IPS DF 19.7 (cell line): Measurements from ENCODE around the gene LYSET.
"Not testable (repeated sequence)": the region's sequence is repeated elsewhere in the genome, so short reads cannot be mapped to it uniquely, and the experiment has no call there.

Source experiments
- DNase-seq: peaks from one replicate; pipeline ENCODE4 v3.0.0-alpha.2; 2013; ENCODE audit warnings: low read depth, low spot score

Gene LYSET, protein sequence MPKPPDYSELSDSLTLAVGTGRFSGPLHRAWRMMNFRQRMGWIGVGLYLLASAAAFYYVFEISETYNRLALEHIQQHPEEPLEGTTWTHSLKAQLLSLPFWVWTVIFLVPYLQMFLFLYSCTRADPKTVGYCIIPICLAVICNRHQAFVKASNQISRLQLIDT

DNA sequence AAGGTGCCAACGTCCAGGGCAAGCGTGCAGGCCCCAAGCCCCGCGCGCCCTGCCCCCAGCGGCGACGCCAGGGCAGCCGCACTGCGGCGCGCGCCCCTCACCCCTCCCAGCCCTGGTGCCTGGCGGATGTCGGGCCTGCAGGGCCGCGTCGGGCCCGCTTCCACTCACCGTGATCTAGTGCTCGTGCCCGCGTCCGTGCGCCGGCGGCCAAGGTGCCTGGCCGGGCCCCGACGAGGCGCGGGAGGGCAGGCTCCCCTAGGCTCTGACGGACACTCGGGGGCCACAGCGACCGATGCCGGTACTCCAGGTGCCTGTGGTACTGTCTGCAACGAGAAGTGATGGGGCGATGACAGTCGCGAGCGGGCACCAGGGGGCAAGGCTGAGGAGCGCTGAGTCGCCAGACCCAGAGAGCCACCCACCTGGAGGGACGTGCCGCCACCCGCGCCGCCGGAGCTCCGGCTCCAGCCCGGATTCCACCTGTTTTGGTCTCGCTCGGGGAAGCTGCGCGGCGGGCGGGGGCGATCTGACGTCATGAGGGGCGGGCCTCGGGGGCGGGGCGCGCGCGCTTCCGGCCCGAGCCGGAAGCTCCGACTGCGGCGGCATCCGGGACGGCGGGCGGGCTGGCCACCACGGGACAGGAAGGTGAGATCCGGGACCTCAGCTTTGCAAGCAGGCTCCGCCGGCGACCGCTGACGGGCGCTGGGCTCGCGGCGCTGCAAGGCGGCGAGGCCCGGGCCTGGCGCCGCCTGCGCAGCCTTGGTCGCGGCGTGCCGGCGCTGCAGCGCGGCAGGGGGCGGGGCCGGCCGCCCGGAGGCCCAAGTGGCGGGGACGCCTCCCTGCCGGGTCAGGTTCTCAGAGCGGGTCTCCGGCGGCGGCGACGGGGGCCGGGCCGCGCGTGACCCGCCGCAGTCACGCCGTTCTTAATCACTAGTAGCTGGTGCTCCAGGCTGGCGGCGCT is at the start of gene LYSET, which contains the start of gene MOAP1:
Gene LYSET (plus strand): TSS at position 927 of the 958 bp plus-strand sequence. CDS start 89 bp downstream, outside the sequence.
Gene MOAP1 (minus strand): TSS at position 507 of the 958 bp plus-strand sequence. CDS start 655 bp downstream, outside the sequence.
- no peak for DNase-seq

DNA sequence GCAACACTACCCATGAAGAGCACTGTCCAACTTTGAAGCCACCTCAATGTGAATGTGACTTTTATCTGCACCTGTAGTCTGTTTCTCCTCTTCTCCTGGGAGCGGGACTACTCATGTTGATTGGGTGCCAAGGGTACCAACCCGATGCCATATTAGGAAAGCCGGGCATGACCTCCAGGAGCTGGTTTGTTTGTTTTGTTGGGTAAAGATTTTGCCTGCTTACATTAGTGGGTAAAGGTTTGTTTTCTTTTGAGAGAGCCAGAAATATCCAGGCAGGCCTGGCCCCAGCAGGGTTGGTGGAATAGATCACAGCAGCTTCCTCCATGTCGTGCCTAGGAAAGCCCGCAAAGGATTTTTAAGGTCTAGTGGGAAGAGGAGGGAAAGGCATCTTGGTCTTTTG is 49.7 kb upstream of the LYSET start:
- DNase-seq, result no peak

DNA sequence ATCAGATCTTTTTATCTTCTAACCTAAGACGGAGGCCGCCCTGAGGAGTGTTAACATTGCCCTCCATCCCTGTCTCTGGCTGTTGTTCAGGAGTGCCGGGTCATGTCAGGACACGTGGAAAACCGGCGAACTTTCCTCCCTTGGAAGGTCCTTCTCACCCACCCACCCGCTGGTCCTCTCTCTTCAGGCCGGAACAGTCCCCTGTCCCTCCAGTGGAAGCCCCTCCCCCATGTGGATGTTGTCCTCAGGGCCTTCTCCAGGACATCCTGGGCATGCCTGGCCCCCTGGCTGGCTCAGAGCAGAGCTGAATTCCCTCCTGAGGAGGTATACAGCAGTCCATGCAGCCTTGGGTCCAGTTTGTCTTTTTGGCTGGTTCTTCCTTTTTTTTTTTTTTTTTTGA is 49.1 kb upstream of the LYSET start:
- no peak for DNase-seq

DNA sequence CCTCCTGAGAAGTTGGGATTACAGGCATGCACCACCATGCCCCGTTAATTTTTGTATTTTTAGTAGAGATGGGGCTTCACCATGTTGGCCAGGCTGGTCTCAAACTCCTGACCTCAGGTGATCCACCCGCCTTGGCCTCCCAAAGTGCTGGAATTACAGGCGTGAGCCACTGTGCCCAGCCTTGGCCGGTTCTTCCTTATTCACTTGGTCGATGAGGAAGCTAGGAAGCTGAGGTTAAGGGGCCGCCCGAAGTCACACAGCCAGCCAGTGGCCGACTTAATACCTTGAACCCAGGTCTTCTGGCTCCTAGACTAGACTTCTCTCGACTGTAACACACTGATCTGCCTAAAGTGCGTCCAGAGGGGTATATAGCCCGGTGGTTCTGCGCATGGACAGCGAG is 48.6 kb upstream of the LYSET start:
- DNase-seq, result not testable (repeated sequence)

DNA sequence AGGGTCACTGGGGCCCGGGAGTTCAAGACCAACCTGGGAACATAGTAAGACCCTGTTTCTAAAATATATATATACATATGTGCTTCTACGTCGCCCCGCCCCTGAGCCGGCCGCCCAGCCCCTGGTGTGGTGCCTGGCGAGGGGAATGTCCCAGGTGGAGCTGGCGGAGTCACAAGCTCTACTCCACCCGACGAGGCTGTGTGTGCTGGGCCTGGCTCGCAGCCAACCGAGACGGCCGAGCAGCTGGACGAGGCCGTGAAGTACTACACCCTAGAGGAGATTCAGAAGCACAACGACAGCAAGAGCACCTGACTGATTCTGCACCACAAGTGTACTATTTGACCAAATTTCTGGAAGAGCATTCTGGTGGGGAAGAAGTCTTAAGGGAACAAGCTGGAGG is 47.3 kb upstream of the LYSET start:
- no peak for DNase-seq

DNA sequence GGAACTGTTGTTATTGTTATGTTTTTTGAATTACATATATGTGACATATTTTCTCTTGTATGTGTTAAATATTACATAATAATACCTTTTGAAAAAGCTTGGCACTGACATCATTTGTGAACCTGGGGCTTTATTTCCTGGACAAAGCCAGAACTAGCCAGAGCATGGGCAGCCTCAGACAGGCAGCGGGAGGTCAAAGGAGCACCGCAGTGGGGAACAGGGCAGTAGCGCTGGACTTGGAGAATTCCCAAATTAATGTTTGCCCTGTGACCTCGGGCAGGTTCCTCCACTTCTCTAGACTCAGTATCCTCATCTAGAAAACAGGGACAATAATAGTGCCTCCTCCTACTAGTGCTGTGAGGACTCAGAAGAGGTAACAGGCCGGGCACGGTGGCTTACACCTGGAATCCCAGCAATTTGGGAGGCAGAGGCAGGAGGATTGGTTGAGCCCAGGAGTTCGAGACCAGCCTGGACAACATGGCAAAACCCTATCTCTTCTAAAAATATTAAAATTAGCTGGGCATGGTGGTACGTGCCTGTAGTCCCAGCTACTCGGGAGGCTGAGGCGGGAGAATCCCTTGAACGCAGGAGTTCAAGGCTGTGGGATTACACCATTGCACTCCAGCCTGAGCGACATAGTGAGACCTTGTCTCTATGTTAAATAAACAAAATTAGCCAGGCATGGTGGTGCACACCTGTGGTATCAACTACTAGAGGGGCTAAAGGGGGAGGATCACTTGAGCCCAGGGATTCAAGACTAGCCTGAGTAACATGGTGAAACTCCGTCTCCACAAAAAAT is 42.1 kb upstream of the LYSET start:
- DNase-seq, result no peak

DNA sequence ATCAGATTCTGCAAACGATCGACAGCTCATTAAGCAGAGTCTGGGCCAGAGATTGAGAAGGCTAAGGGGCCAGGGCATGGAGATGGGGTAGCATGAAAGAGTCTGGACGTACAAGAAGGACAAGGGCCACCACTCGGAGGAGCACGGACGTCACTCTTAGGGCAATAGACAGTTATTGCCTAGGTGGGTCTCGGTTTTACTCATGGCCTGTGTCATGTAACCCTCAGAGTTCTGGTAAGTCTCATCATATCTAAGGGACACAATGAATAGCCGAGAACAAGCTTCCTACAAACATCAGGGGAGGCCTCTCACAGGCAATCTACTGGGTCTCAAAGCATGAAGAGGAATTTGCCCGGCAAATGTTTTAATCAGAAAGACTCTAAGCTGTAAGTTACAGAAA is 39.0 kb upstream of the LYSET start:
- DNase-seq, result no peak

DNA sequence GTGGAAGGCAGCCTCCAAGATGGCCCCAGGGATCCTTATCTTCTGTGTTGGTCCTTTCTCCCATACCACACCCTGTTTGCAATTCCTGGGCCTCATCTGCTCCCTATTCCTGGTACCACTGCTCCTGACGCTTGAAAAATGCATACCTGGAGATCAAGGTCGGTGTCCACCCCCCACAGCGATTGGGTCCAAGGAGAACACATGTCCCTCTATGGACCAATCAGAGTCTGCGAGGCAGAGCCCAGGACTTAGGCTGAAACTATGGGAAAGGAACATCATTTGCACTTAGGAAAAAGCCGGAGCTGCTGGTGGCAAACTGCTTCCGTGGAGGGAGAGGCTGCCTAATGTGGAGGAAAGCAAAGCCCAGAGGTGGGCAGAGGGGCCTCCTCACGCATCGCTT is 36.1 kb upstream of the LYSET start:
- no peak for DNase-seq

DNA sequence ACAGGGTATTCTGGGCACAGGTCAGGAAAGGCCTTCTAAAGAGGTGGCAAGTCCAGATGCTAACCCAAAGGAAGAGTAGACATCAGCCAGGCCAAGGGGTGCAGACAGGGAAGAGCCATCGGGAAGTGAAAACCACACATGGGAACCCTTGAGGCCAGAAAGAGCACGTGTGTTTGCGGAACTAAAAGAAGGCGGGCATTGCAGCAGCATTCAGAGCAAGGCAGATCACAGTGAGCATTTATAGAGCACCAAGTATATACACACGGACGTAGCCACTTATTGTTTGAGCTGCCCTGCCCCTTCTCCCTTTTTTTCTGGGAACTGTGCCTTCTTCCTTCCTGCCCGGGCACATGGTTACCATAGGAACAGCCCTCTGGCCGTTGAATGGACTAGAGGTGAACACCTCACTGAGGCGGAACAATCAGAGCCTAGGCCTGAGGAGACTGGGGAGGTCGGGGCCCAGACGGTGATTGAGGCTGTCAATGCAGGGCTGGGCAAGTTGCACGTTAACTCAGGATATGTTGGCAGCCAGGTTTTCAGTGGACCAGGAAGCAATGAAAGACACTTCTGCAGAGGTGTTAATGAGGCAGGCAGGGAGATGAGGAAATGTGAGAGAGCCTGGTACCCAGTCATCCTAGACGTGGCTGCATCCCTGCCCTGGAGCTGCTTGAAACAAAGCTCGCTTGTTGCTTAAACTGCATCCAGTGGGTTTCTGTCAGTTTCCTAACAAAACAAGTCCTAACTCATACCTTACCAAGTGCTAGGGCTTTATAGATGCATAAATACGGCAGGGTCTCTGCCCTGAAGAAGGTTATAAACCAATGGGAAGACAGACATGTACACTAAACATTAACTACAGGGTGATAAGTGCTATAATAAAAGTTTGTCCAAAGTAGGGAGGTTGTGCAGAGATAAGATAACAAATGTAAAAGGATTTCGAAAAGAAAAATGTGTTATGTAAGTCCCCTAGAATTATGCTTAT is 34.6 kb upstream of the LYSET start:
- DNase-seq, result no peak

DNA sequence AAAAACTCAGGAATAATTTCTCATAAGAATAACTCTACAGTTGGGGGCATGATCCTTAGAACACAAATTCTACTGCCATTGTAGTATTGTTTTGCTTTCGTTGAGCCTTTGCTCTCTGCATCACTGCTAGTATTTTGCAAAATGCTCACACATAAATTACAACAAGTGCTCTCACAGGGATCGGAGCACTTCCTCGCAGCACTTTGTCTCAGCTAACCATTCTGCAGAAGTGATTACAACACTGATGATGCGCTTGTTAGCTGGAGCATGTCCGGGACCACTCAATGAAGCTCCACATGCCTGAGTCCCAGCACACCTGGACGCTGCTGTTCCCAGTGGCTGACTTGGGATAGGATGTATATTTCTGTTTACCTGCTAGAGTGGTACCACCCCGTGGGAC is 32.0 kb upstream of the LYSET start:
- no peak for DNase-seq

DNA sequence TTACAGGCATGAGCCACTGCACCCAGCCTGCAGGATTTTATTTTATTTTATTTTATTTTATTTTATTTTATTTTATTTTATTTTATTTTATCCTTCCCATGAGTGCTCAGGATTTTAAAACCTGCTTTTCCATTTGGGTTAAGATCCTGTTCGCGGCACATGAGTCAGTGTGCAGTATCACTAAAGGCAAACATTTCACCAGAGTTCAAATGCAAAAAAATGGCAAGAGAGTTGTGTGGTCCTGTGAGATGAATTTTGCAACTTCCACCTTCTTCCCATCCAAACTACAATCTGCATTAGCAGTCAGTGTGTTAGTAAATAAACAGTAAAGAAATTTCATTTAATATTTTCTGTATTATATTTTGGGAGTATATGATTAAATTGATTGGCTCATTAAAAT is 29.4 kb upstream of the LYSET start:
- DNase-seq, result no peak

DNA sequence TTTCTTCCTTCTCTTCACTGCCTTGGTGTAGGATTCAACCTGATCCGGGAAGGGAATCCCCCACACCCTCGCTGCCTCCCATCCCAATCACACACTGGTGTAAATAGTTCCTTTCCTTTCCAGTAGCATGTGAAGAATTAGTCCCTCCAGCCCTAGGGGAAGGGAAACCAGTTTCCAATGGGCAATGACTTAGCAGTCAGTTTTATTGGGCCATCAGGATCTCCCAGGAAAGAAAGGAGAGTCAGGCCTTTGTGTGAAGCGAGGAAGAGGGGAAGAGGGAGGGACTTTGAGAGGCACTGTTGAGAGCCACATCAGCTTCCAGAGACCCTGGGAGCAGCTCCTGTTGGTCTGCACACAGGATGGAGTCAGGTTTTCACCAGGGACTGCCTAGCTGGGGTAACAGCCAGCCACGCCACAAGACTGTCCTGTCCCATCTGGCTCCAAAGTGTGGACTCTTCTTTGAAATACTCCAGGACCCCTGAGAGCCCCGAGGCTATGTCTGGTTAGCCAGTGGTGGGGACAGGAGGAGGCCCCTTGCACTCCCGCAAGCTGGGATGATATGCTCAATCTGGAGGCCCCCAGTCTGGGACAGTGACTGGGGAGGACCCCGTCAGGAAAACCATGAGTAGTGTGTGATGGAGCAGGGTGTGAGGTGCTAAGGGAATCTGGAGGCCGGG is 28.3 kb upstream of the LYSET start:
- no peak for DNase-seq

DNA sequence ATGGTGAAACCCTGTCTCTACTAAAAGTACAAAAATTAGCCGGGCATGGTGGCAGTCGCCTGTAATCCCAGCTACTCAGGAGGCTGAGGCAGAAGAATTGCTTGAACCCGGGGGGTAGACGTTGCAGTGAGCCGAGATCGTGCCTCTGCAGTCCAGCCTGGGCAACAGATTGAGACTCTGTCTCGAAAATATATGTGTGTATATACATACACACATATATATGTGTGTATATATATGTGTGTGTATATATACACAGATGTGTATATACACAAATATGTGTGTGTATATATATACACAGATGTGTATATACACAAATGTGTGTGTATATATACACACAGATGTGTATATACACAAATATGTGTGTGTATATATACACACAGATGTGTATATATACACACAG is 26.8 kb upstream of the LYSET start:
- not testable (repeated sequence) for DNase-seq

DNA sequence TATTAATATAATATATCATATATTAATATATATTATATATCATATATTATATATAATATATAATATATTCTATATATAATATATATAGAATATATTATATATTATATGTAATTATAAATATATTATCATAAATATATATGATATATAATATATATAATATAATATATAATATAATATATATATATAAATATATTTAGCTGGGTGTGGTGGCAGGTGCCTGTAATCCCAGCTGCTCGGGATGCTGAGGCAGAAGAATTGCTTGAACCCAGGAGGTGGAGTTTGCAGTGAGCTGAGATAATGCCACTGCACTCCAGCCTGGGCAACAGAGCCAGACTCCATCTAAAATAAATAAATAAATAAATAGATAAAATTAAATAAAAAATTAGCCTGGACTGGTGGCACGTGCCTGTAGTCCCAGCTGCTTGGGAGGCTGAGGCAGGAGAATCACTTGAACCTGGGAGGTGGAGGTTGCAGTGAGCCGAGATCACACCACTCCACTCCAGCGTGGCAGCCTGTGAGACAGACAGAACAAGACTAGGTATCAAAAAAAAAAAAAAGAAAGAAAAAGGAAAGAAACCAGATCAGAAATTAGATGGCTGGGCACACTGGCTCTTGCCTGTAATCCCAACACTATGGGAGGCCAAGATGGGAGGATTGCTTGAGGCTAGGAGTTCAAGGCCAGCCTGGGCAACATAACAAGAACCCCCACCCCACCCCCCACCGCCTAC is 25.3 kb upstream of the LYSET start:
- DNase-seq, result not testable (repeated sequence)

DNA sequence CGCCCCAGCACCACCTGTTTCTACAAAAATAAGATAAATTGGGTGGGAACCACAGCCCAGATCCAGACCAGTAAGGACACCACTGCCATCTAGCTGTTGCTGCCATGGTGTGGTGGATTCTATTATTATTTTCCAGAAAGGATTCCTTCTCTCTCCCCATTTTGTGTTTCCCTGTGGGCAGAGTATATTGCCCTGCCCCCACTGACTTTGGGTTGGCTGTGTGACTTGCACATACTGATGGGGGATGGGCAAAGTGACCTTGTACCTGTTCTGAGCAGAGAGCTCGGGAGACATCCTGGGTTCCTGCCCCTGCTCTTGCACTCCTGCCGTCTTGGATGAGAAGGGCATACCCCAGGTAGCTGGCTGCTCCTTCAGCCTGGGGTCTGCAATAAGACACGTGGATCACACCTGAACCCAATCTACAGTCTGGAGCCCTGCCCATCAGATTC is 24.7 kb upstream of the LYSET start:
- no peak for DNase-seq

DNA sequence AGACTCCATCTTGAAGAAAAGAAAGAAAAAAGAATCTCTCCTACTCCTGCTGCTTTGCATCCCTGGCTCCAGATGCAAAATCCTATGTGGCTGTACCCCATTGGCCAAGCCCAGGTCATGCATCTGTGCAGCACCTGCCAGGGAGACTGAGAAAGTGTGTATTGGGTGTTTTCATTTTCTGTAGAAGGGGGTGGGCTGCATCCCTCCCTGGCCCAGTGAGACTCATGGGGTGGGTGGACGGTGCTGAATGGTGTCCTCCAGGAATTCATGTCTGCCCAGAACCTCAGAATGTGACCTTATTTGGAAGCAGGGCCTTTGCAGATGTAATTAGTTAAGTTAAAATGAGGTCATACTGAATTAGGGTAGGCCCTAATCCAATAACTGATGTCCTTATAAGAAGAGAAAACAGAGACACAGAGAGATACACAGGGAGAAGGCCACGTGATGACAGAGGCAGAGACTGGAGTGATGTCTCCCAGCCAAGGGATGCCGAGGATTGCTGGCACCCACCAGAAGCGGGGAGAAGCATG is 23.6 kb upstream of the LYSET start:
- DNase-seq, result no peak

DNA sequence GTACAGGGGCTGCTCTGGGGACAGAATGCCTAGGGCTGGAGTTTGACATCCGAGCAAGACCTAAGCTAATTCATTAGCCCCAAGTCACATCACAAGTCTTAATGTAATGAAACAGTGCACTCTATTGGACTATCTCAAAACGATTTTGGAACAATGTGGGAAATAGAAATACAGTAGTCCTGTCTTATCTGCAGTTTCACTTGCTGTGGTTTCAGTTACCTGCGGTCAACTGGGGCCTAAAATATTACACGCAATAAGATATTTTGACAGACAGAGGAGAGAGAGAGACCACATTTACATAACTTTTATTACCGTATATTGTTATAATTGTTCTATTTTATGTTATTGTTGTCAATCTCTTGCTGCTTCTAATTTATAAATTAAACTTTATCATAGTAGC is 21.6 kb upstream of the LYSET start:
- DNase-seq, result no peak

DNA sequence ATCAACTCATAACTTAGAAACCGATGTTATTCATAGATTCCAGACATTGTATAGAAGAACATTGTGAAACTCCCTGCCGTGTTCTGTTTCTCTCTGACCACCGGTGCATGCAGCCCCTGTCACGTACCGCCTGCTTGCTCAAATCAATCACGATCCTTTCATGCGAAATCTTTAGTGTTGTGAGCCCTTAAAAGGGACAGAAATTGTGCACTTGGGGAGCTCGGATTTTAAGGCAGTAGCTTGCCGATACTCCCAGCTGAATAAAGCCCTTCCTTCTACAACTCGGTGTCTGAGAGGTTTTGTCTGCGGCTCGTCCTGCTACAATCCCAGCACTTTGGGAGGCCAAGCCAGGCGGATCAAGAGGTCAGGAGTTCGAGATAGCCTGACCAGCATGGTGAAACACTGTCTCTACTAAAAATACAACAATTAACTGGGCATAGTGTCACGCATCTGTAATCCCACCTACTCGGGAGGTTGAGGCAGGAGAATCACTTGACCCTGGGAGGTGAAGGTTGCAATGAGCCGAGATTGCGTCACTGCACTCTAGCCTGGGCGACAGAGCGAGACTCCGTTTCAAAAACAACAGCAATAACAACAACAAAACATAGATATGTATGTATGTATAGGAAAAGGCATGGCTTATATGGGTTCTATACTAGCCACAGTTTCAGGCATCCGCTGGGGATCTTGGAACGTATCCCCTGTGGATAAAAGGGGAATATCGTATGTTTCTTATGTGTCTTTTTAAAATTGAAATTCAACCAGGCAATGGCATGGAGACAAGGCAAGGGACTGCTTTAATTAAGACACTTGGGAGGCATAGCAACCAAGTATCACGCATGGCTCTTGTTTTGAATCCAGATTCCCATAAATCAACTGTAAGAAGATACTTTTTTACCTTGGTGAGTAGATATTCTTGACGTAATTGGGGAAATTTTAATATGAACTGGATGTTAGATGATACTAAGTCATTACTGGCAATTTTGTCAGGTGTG is 19.5 kb upstream of the LYSET start:
- DNase-seq, result not testable (repeated sequence)
